Thyroid gland (tissue), 4 donors: ENCODE results near the gene TUBB1. TPM values are rescaled to one million over a fixed set of nuclear protein-coding genes. Genes with fewer than 3 reads are reported as not detected.

Experiments used
- DNase-seq, 2 donors: peaks; one replicate each; pipeline ENCODE4 v3.0.0-alpha.2; 2019
- H3K27ac ChIP-seq, 3 donors: fragments of 200-600 bp; sonication (generic); 1 replicate in 2 of 3; 2 replicates in 1 of 3; pipeline ENCODE4 v1.5.1; 2016 to 2019; ENCODE audit warnings: mild to moderate bottlenecking in 1 of 3, moderate library complexity in 1 of 3
- H3K27me3 ChIP-seq: fragments of 200-600 bp; sonication (generic); one replicate; pipeline ENCODE4 v1.5.1; 2019
- H3K36me3 ChIP-seq, 2 donors: fragments of 200-600 bp; sonication (generic); one replicate each; pipeline ENCODE4 v1.5.1; 2016 to 2019
- H3K4me1 ChIP-seq, 2 donors: fragments of 200-600 bp; sonication (generic); one replicate each; pipeline ENCODE4 v1.5.1; 2017 to 2019
- H3K4me3 ChIP-seq, 3 donors: fragments of 200-600 bp; sonication (generic); replicated peaks in 1 of 3; 1 replicate in 2 of 3; 2 replicates in 1 of 3; pipeline ENCODE4 v1.5.1; 2016; ENCODE audit warnings: mild to moderate bottlenecking in 1 of 3
- H3K9me3 ChIP-seq: fragments of 200-600 bp; sonication (generic); one replicate; pipeline ENCODE4 v1.5.1; 2017
- POLR2A ChIP-seq, 2 donors: fragments of 450-650 bp; IDR thresholded peaks; one replicate each; pipeline ENCODE4 v1.6.1; 2017; ENCODE audit warnings: antibody characterized with exemption in 2 of 2, mild to moderate bottlenecking in 2 of 2, moderate library complexity in 1 of 2
- WGBS, 2 donors: methylation state at CpG; one replicate each; pipeline ENCODE4 v1.1.5; 2017; 5-methylcytosine and 5-hydroxymethylcytosine counted together
- intact Hi-C: fragments of 100-400 bp; cut with DNase I; formaldehyde crosslinking; loops from one replicate; pipeline ENCODE4 v1.15.1; 2023
- total RNA-seq, 4 donors: library from RNA; depleted of rRNA; stranded (reverse); fragments of >200 nt; gene quantifications; one replicate each; pipeline ENCODE4 v1.2.3, GENCODE V29; 2016
- TF ChIP-seq, protein P1 (sequence below), 6 experiments: fragments of 200-600 bp in 3 of 6; fragments of 450-650 bp in 3 of 6; sonication (generic) in 3 of 6; IDR thresholded peaks; one replicate each; pipeline ENCODE4 v1.5.1; 2016 to 2019; ENCODE audit warnings: antibody characterized with exemption in 6 of 6, mild to moderate bottlenecking in 2 of 6, inconsistent platforms in 1 of 6, moderate library complexity in 1 of 6

The TUBB1 gene
- total RNA-seq, 4 donors from 2014 or later: 0.11 to 0.46 TPM; not detected in 2

DNA sequence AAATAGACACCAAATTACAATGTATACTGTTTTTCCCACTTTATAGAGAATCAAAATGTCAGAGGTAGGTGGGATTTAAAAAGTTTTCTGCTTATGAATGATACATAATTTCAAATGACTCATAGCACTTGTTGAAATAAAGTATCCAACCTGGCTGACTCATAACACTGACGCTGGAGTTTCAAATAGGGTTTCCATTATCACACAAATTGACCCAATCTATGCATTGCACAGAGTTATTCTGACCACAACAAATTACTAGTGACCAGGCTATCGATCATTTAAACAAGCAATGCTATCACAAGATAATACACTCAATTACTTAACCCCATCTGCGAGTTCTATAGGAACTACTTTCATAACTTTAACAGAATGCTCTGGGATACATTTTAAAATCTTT, 55.2 kb downstream of the TUBB1 start:
- TF ChIP-seq POLR2A (IDR thresholded peaks at IDR 0.05): no peak
- TF ChIP-seq, protein P1, sequence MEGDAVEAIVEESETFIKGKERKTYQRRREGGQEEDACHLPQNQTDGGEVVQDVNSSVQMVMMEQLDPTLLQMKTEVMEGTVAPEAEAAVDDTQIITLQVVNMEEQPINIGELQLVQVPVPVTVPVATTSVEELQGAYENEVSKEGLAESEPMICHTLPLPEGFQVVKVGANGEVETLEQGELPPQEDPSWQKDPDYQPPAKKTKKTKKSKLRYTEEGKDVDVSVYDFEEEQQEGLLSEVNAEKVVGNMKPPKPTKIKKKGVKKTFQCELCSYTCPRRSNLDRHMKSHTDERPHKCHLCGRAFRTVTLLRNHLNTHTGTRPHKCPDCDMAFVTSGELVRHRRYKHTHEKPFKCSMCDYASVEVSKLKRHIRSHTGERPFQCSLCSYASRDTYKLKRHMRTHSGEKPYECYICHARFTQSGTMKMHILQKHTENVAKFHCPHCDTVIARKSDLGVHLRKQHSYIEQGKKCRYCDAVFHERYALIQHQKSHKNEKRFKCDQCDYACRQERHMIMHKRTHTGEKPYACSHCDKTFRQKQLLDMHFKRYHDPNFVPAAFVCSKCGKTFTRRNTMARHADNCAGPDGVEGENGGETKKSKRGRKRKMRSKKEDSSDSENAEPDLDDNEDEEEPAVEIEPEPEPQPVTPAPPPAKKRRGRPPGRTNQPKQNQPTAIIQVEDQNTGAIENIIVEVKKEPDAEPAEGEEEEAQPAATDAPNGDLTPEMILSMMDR (IDR thresholded peaks at IDR 0.05): no peak
- H3K4me3 ChIP-seq: no peak overlapping the region
- H3K27ac ChIP-seq: no peak overlapping the region
- no peaks in the 10 kb centered on the region for H3K27me3 ChIP-seq
- H3K9me3 ChIP-seq: no peaks in the 10 kb centered on the region
- H3K36me3 ChIP-seq: no peaks in the 10 kb centered on the region
- DNase-seq: no peak
- intact Hi-C loops: no loop called here
- H3K4me1 ChIP-seq: no peaks in the 10 kb centered on the region
- WGBS, 2 donors: 49 to 55% methylated on average over 3 of the region's 3 CpGs

DNA sequence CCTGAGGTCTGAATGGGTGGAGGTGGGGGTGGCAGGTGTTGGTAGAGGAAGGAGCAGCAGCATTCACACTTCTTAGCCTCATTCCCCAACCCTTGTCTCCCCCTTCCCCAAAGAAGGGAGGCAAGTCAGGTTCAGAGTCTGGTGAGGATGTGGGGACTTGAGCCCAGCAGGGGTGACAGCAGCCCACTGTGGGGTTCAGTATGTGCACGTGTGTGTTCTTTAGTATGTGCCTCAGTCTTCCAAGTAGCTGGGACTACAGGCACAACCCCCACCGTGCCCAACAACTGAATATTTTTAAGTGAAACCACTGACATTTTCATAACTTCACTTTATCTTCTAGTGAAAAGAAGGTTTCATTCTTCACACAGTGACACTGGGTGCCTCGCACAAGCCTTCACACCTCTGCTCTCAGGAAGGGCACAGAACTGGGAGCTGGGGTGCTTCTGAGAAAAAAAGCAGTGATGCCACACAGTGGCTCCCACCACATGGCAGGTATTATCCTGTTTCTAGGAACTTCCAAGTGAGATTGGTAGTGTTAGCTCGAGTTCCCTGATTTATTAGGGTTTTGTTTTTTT, 56.8 kb downstream of the TUBB1 start:
- Histone ChIP-seq H3K9me3 (no peaks in the 10 kb centered on the region), H3K36me3 (no peaks in the 10 kb centered on the region), H3K27me3 (no peaks in the 10 kb centered on the region), H3K27ac (no peak overlapping the region), H3K4me1 (no peaks in the 10 kb centered on the region), H3K4me3 (no peak overlapping the region)
- intact Hi-C loops: no loop called here
- TF ChIP-seq, protein P1 (IDR thresholded peaks at IDR 0.05): no peak
- no peak for TF ChIP-seq POLR2A (IDR thresholded peaks at IDR 0.05)
- no peak for DNase-seq
- WGBS, 2 donors: 83 to 85% methylated on average over 4 of the region's 4 CpGs

Other genes starting within 250 kb of the TUBB1 start
- 1 to 10 TPM in 2 of 4 donors, under 1 TPM in 2; 0.42 to 1.9 (median 1.1) TPM for gene GNAS-AS1, start 168.5 kb upstream of the TUBB1 start, total RNA-seq
- 1,000 to 10,000 TPM; 2,457 to 5,038 (median 3,494) TPM for gene GNAS, start 166.7 kb upstream of the TUBB1 start, total RNA-seq
- 100 to 1,000 TPM in 3 of 4 donors, 10 to 100 TPM in 1; 96.6 to 129 (median 113) TPM for gene NELFCD, start 38.2 kb upstream of the TUBB1 start, total RNA-seq
- gene CTSZ, start 12.2 kb upstream of the TUBB1 start, total RNA-seq: 100 to 1,000 TPM; 152 to 256 (median 212) TPM
- 10 to 100 TPM; 13.3 to 57.8 (median 32.4) TPM for gene ATP5F1E, start 12.9 kb downstream of the TUBB1 start, total RNA-seq
- 100 to 1,000 TPM in 1 of 4 donors, 10 to 100 TPM in 3; 74.4 to 112 (median 85.6) TPM for gene PRELID3B, start 23.4 kb downstream of the TUBB1 start, total RNA-seq
- 1 to 10 TPM in 3 of 4 donors, under 1 TPM in 1; 0.78 to 2.3 (median 1.6) TPM for gene ZNF831, start 144.4 kb downstream of the TUBB1 start, total RNA-seq